Hematopoietic multipotent progenitor cell treated with erythropoietin and hydrocortisone succinate and interleukin-3 and kit ligand, for 8 days (in vitro differentiated cells): Measurements from ENCODE around the gene NFKBIZ.

Experiments
- DNase-seq: peaks from one replicate; pipeline ENCODE4 v3.0.0-alpha.2; 2015

Gene NFKBIZ, protein sequence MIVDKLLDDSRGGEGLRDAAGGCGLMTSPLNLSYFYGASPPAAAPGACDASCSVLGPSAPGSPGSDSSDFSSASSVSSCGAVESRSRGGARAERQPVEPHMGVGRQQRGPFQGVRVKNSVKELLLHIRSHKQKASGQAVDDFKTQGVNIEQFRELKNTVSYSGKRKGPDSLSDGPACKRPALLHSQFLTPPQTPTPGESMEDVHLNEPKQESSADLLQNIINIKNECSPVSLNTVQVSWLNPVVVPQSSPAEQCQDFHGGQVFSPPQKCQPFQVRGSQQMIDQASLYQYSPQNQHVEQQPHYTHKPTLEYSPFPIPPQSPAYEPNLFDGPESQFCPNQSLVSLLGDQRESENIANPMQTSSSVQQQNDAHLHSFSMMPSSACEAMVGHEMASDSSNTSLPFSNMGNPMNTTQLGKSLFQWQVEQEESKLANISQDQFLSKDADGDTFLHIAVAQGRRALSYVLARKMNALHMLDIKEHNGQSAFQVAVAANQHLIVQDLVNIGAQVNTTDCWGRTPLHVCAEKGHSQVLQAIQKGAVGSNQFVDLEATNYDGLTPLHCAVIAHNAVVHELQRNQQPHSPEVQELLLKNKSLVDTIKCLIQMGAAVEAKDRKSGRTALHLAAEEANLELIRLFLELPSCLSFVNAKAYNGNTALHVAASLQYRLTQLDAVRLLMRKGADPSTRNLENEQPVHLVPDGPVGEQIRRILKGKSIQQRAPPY

DNA sequence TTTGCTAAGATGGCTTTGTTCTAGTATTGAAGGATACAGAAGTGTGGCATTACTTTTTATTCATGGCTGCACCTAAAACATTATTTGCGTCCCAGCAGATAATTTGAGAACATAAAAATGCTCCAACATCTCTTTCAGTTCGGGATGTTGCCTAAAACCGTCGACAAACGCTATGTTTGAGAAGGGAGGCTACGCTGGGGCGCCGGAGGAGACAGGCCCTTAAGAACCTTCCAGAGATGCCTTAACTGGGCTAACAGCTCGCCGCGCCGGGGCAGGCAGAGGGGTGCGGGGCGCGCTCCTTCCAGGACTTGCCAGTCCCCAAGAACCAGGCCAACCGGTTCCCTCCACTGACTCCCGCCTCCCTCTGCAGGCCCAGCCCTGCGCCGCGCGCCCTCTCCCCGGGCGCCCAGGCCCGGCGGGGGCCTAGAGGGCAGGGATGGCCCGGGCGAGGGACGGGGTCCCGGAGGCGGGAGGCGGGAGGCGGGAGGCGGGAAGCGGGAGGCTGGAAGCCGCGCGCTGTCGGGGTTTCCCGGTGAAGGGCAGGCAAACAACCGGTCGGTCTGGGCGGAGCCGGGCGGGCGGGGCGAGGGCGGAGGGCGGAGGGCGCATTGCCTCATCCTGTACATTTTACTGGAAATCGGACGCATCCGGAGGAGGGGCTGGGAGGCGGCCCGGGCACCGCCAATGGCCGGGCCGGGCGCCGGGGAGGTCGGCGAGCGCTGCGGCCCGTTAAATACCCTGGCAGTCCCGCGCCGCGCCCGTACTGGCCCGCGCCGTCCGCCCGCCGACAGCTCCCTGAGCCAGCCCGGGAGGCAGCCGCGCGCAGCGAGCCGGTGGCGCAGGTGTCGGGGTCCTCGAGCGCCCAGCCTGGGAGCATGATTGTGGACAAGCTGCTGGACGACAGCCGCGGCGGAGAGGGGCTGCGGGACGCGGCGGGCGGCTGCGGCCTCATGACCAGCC lies at the start of gene NFKBIZ:
Gene NFKBIZ (plus strand): TSS at position 761 of the 960 bp plus-strand sequence. CDS start 115 bp downstream, at position 876.
- DNase-seq = peak; percentile 89

DNA sequence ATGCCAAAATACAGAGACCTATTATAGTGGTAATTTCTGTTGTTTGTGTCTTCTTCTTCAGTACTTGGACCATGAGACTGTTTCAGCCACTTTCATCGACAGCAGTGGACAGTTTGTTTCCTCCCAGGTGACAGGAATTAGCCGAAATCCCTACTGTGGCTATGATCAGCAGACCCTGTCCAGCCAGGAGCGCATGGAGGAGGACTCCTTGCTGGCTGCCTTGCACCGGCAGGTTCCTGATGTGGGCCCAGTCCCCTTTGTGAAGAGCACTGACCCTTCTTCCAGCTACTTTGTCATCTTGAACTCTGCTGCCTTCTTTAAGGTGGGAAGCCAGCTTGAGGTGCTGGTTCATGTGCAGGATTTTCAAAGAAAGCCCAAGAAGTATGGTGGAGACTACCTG lies 48.1 kb upstream of the NFKBIZ start:
- no peak for DNase-seq

DNA sequence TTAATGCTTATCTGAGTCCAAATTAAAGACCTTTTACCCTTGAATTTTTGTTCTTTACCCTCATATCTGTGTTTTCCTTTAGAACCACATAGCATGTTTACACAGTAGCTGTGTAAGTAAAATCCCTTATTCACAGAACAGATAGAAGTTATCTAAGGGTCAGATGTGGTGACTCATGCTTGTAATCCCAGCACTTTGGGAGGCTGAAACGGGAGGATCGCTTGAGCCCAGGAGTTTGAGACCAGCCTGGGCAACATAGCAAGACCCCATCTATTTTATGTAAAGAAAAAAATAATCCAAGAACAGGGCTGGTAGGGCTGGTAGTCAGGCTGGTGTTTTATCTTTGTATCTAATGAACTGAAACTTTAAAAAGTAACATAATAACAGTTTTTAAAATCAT lies 47.1 kb upstream of the NFKBIZ start:
- DNase-seq = no peak

DNA sequence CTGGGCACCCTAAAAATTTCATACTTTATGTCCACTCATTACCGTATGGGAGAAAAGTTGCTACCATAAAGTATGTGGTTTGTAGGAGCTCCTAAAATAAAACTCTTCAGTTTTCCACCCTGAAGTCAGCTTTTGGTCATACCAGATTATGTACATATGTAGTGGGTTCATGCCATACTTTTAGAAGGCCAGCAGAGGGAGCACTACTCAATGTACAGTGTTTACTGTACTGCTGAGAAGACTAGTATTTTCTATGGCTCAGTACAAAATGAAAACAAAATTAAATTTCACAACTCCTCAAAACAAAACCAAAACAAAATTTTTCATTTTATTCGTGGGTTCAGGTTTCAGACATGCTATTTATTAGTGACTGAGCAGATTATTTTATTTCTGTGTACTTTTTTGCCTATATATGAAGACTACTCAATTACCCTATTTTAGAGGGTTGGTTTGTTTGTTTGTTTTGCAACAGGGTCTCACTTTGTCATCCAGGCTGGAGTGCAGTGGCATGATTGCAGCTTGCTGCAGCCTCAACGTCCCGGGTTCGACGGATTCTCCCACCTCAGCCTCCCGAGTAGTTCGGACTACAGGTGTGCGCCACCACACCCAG lies 46.0 kb upstream of the NFKBIZ start:
- DNase-seq = peak; percentile 89

DNA sequence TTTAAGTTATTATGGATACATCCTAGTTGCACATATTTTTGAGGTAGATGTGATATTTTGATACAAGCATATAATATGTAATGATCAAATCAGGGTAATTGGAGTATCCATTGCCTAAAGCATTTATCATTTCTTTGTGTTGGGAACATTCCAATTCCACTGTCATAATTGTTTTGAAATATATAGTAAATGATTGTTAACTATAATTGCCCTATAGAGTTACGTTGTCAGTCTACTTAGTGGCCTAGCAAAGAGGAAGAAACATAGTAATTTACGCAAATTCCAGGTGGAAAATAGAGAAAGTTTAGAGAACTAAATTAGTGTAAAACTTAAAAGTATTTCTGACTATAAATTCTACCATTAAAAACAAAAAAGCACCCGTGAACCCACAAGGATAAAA lies 45.4 kb upstream of the NFKBIZ start:
- no peak for DNase-seq

DNA sequence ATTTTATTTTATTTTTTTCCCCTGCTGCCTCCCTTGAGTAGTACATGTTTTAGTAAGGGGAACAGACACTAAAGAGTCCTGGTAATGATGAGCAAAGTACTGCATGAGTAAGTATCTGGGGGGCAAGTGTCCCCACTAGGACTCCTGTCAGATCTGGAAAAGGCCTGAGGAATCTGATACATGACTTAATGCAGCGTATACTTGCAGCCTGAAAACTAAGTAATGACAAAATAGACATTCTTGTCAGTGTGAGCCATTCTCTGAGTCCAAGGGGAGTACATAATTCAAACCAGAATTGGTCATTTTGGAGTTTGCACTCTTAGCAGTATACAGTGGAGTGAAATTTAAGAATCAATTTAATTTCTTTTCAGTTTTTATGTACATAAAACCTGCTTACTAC lies 42.8 kb upstream of the NFKBIZ start:
- DNase-seq = no peak

DNA sequence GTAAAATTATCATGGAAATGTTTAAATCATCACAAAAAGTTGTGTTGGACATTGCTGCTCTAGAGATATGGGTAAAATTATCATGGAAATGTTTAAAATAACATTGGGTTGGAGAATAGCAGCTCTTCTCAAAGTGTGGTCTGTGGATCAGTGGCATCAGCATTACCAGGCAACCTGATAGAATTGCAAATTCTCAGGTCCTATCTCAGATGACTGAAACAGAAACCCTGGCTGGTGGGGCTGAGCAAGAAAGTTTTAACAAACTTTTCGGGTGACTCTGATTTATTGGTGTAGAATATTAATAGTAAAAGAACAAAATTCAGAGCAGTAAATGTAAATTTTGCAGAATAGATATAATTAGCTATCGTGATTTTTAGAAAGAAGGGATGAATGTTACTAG lies 41.4 kb upstream of the NFKBIZ start:
- DNase-seq = no peak

DNA sequence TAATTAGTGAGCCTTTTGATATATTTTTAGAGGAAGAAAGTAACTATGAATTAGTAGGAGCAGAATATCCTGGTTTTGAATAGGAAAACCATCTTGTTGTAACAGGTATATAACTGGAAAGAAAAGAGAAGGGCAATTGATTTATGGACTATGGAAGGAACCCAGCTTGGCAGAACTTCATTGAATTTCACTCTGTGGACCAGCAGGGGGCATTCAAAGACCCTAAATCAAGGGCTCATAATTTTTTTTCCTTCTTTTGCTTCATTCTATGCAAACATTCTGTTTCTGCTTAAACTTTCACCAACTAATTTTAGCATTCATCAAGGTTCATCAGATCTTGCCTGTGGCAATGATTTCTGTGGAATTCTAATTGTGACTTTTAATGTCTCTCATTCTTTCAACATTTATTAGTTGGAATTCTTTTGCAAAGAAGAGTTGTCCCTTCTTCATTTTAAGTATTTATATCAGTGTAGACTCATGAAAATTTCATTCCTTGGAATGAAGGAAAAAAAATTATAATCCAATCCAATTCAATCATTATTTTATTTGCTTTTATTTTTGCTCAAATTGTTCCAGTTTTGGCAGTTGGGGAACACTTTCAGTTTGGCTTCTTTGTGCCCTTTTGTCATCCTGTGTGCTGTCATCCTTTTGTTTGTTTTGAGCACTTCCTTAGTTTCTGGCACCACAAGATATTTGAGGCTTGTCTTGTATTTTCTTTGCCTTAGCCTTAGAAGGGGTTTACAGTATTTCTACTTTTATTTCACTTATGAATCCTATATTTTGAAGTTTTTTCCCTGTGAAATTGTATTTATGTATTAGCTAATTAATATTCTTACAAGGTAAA lies 39.9 kb upstream of the NFKBIZ start:
- peak; percentile 56 for DNase-seq

DNA sequence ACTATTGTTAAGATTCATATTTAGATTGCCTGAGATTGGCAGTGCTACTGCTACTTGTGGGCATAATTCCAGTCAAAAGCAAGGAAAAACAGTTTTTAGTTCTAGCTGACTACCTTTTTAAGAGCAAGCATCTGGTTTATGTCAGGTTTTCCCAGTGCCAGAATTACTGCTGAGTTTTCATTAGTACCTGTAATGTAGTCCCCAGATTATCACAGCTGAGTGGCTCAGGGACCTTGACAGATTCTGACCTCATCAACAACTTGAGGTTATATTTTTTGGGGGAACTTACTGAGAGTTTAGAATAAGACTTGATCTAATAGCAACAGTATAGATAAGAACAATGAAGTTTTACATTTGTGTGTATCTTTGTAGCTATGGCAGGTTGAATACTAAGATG lies 39.3 kb upstream of the NFKBIZ start:
- no peak for DNase-seq

DNA sequence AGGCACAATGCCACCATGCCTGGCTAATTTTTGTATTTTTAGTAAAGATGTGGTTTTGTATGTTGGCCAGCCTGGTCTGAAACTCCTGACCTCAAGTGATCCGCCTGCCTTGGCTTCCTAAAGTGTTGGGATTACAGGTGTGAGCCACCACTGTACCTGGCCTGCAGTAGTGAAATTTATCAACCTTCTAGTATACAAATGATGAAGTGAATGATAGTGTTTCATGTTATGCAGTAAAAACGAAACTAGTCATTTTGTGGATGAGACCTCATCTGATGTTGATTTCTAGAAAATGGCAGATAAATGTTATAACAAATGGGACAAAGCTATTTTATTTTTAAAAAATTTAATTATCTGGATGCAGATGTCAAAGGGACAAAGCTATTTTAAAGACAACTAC lies 37.4 kb upstream of the NFKBIZ start:
- no peak for DNase-seq

DNA sequence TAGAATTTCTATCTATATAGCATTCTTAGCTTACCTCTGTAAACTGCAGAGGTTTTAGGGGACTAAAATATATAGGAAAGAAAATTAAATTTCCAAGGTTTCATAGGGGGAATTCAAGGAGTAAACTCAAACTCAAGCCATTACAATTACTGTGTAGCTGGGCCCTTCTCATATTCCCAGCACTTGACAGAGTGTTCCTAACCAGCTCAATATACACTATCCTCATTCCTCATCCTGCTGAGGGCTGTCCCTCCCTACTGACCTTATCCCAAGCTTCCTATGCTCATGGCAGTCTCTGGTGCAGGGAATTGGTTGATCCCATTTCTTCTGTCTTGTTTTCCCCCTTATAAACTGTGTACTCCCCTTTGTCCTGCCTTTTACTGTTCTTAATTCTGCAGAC lies 36.4 kb upstream of the NFKBIZ start:
- DNase-seq = no peak

DNA sequence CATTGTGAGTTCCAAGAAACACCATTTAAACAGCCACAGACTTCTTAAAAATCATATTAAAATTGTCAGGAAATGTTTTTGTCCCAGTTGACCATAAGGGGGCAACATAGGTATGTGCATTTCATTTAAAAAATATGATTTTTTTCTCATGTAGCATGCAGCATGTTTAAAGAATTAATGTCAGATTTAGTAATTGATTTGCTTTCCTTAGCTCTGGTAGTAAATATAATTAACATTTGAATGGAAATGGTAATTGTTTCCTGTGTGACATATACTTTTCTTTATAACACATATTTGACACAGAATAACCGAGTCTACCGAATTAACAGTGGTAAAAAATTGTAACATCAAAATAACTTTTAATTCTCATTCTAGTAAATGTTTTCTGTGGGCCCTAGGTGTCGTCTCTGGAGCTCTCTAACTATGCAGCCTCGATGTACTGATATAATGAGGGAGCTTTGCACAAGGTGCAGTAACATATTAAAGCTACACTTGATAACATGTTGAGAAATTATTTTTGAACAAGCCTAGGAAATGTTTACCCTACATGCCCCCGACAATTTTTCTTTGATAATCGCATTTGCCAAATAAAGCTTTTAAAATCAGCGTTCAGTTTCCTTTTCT lies 35.4 kb upstream of the NFKBIZ start:
- DNase-seq = peak; percentile 63

DNA sequence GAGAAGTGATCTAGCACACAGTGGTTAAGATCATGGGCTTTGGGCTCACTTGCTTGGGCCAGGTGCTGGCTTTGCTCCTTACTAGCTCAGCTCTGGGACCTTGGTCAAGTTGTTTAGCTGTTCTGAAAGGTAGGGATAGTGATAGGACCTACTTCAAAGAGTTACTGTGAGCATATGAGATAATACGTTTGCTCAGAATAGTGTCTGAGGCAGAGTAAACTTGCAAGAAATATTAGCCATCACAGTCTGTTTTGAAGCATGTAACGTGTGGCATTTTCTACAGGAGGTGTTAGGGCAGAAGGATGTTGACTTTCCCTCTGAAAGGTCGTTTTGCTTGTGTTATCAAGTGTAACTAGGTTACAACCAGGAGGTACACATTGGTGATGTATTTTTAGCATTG lies 34.5 kb upstream of the NFKBIZ start:
- DNase-seq = no peak

DNA sequence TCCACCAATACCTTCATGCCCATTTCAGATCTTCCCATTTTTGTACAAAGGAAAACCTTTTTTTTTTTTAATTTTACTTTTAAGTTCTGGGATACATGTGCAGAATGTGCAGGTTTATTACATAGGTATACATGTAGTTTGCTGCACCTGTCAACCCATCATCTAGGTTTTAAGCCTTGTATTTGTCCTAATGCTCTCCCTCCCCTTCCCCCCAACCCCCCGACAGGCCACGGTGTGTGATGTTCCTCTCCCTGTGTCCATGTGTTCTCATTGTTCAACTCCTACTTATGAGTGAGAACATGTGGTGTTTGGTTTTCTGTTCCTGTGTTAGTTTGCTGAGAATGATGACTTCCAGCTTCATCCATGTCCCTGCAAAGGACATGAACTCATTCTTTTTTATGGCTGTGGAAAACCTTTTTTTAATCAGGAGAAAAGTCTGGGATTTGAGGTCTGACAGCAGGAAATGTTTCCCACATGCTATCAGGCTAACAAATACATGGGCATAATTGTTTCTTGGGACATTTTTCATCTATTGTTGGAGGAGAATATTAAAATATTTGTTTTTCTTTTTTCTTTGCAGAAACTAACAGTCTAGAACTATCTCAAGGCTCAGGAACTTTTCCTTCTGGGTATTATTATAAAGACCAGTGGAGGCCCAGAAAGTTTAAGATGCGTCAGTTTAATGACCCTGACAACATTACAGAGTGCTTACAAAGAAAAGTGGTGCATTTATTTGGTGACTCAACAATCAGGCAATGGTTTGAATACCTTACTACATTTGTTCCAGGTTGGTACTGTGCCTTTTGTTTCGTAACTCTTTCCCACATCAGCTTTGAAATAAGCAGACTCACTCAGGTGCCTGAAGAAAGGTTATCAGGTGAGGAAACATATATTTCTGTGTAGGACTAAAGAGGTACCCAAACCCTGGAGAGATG lies 32.8 kb upstream of the NFKBIZ start:
- no peak for DNase-seq

DNA sequence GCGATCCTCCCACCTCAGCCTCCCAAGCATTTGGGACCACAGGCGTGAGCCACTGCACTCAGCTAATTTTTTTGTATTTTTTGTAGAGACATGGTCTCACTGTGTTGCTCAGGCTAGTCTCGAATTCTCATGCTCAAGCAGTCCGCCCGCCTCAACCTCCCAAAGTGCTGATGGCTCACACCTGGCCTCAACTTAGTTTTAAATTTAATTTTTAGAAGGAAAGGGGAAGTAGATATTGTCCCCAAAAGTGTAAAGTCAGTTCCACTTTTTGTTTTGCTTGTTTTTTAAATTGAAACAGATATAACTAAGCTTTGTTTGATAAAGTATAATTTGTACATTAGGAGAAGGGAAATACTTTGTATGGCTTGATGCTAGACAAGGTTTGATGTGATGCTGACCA lies 31.3 kb upstream of the NFKBIZ start:
- no peak for DNase-seq

DNA sequence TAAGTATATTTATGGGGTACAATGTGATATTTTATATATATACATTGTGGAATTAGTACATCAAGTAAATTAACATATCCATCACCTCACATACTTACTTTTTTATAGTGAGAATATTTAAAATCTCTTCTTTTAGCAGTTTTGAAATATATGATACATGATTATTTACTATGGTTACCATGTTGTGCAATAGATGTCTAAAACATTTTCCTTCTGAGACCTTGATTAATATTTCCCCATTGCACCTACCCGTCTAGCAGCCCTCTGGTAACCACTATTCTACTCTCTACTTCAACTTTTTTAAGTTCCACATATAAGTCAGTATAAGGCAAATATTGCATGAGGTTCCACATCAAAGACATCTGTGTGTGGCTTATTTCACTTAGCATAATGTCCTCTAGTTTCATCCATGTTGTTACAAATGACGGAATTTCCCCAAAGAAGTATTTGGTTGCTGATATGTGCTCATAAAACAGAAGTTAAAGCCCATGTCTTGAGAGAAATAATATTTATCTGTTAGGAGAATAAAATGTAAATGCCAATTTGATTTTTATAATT lies 29.6 kb upstream of the NFKBIZ start:
- DNase-seq = no peak

DNA sequence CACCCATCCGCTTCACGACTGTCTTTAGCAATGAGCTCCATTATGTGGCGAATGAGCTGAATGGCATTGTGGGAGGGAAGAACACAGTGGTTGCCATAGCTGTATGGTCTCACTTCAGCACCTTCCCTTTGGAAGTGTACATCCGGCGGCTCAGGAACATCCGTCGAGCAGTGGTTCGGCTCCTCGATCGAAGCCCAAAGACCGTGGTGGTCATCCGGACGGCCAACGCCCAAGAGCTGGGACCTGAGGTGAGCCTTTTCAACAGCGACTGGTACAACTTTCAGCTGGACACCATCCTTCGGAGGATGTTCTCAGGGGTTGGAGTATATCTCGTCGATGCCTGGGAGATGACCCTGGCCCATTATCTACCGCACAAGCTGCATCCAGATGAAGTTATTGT lies 27.8 kb upstream of the NFKBIZ start:
- DNase-seq = no peak

DNA sequence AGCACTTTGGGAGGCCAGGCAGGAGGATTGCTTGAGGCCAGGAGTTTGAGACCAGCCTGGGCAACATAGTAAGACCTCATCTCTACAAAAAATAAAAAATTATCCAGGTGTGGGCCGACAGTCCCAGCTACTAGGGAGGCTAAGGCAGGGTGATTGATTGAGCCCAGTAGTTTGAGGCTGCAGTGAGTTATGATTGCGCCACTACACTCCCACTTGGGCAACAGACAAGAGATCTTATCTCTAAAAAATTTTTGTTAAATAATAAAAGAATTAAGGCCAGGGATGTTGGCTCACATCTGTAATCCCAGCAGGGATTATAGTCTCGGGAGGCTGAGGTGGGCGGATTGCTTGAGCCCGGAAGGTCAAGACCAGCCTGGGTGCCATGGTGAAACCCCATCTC lies 25.8 kb upstream of the NFKBIZ start:
- no peak for DNase-seq

DNA sequence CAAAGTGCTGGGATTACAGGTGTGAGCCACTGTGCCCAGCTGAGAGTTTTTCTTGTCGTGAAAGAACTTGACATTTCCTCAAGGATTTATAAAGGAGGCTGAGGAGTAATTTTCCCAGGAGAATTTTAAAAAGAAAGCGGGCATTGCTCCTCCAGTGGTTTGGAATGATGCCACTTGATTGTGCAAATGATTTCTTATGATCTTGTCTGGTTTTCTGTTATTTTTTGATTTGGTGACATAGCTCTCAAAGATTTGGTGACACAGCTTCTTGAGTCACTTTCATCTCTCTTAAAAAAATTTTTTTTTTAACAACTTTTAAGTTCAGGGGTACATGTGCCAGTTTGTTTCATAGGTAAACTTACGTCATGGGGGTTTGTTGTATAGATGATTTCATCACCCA lies 24.6 kb upstream of the NFKBIZ start:
- no peak for DNase-seq

DNA sequence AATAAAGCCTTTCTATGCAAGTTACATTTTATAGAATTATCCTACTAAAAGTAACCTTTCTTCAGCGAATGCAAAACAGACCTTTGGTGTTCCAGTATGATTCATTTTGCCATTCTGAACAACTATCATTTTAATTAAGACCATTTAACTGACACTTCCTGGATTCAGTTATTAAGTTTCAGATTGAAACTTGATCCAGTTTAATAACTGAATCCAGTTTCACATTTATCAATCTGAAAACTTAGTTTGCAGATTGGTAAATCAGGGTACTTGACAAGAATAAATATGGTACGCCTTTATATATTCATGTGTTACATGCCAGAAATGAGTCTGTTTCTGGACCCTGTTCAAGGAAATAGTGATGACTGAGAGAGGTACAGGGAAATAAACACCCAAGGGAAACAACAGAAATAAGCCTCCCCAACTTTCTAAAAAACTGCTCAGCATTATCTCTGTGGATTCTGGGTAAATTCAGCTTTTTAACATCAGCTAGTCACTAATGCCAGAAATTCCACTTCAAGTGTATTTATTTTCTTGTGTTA lies 23.3 kb upstream of the NFKBIZ start:
- no peak for DNase-seq
